ENCODE measurements around the gene ASAP3.

ASAP3 gene

GRCh38 chr1:23426828-23427227 lies 57.2 kb downstream of the ASAP3 start:
- H3K4me1 ChIP-seq (ENCODE audit: insufficient read depth, low read length): peaks cover 23% of the 10 kb centered on the region
- H3K9me3 ChIP-seq (ENCODE audit: low read length): no peaks in the 10 kb centered on the region
- H3K27ac ChIP-seq (ENCODE audit: low read depth, low read length): no peak overlapping the region
- no peak overlapping the region for H3K9ac ChIP-seq (ENCODE audit: low read length)
- no peak overlapping the region for H3K4me3 ChIP-seq (ENCODE audit: low read depth in 1 of 2, low read length in 2 of 2)
- H3K36me3 ChIP-seq (ENCODE audit: insufficient read depth, low read length): peaks cover 19% of the 10 kb centered on the region
- no peaks in the 10 kb centered on the region for H3K27me3 ChIP-seq (ENCODE audit: control insufficient read depth in 1 of 2, insufficient read depth in 2 of 2, low read length in 2 of 2)

GRCh38 chr1:23425193-23425494 lies 58.8 kb downstream of the ASAP3 start:
- Histone ChIP-seq H3K36me3 (ENCODE audit: insufficient read depth, low read length) (peaks cover 10% of the 10 kb centered on the region), H3K9me3 (ENCODE audit: low read length) (no peaks in the 10 kb centered on the region), H3K27ac (ENCODE audit: low read depth, low read length) (peak overlapping the region; percentile 94), H3K9ac (ENCODE audit: low read length) (peak overlapping the region; percentile 22), H3K4me3 (ENCODE audit: low read depth in 1 of 2, low read length in 2 of 2) (peak overlapping the region; percentile 60 to 80), H3K27me3 (ENCODE audit: control insufficient read depth in 1 of 2, insufficient read depth in 2 of 2, low read length in 2 of 2) (no peaks in the 10 kb centered on the region), H3K4me1 (ENCODE audit: insufficient read depth, low read length) (peaks cover 37% of the 10 kb centered on the region)

DNA sequence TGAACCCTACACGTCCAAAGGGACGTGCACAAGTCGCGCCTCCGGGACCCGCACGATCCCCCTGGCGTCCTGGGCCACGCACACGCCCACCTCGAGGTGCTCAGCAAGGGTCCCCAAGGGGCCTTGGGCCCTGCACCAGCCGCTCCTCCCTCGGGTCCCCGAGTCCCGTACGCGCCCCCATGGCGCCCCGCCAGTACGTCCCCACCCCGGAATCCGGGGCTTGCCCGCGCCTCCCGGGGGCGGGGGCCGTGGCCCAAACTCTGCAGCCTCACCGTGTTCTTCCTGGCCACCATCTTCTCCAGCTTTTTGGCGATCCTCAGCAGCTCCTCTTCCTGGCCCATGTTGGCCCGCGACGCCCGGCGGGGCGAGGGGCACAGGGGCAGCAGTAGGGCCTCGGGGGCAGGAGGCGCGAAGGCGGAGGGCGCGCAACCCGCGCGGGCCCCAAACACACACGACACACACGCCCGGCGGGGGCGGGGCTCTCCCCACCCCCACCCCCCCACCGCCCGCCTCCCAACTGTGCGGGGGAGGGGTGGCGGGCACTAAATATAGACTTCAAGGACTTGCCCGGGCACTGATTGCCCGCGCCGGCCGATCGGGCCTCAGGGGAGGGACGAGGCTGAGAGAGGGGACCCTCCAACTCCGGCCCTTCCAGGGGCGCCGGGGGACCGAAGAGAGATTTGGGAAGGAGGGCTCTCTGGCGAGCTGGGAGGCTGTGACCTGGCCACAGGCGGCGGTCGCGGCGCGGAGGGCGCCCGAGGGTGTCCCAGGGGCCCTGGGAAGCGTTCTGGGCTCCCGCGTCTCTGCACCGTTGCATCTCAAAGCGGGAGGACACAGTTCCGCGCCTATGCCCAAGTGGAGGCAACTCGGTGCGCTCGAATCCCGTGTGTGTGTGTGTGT lies 59.4 kb downstream of the ASAP3 start, which contains the start of gene TCEA3:
TCEA3 (minus strand) TSS at position 456 of the 900 bp plus-strand sequence; CDS start at position 341, 115 bp downstream.
- peak within 1 kb of the TSS; percentile 60 to 80 for H3K4me3 ChIP-seq (ENCODE audit: low read depth in 1 of 2, low read length in 2 of 2)
- no peaks in the 10 kb centered on the region for H3K27me3 ChIP-seq (ENCODE audit: control insufficient read depth in 1 of 2, insufficient read depth in 2 of 2, low read length in 2 of 2)
- H3K36me3 ChIP-seq (ENCODE audit: insufficient read depth, low read length): peaks cover 7% of the 10 kb centered on the region
- H3K27ac ChIP-seq (ENCODE audit: low read depth, low read length): peak within 1 kb of the TSS; percentile 94
- H3K4me1 ChIP-seq (ENCODE audit: insufficient read depth, low read length): peaks cover 37% of the 10 kb centered on the region
- H3K9me3 ChIP-seq (ENCODE audit: low read length): no peaks in the 10 kb centered on the region
- H3K9ac ChIP-seq (ENCODE audit: low read length): peak within 1 kb of the TSS; percentile 35

- Histone ChIP-seq H3K36me3 (ENCODE audit: insufficient read depth, low read length) (no peaks in the 10 kb centered on the region), H3K27me3 (ENCODE audit: control insufficient read depth in 1 of 2, insufficient read depth in 2 of 2, low read length in 2 of 2) (no peaks in the 10 kb centered on the region), H3K9ac (ENCODE audit: low read length) (peak overlapping the region; percentile 35), H3K4me1 (ENCODE audit: insufficient read depth, low read length) (peaks cover 37% of the 10 kb centered on the region), H3K9me3 (ENCODE audit: low read length) (no peaks in the 10 kb centered on the region), H3K4me3 (ENCODE audit: low read depth in 1 of 2, low read length in 2 of 2) (peak overlapping the region; percentile 60 to 80), H3K27ac (ENCODE audit: low read depth, low read length) (peak overlapping the region; percentile 94)
These were observed 60.3 kb downstream of the ASAP3 start for GRCh38 chr1:23423415-23424292.

DNA sequence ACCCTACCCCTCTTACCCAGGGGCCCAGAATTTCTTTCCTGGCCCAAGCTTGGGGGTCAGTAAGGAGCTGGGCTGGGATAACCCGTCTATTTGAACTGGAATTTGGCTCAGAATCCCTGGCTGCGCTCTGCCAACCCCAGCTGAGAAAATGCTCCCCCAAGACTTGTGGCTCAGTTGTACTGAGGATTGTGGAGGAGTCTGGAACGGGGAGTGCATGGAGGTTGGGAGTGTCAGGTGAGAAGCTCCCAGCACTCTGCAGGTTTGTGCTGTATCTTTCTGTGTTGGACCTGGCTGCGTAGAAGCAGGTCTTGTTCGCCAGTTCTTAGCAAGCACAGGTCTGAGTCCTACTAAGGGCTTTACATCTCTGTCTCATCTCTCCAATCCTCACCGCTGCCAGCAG lies 61.0 kb downstream of the ASAP3 start:
- H3K4me3 ChIP-seq (ENCODE audit: low read depth in 1 of 2, low read length in 2 of 2): peak overlapping the region; percentile 60 to 80
- H3K27me3 ChIP-seq (ENCODE audit: control insufficient read depth in 1 of 2, insufficient read depth in 2 of 2, low read length in 2 of 2): no peaks in the 10 kb centered on the region
- H3K36me3 ChIP-seq (ENCODE audit: insufficient read depth, low read length): no peaks in the 10 kb centered on the region
- no peaks in the 10 kb centered on the region for H3K9me3 ChIP-seq (ENCODE audit: low read length)
- H3K9ac ChIP-seq (ENCODE audit: low read length): peak overlapping the region; percentile 35
- peak overlapping the region; percentile 94 for H3K27ac ChIP-seq (ENCODE audit: low read depth, low read length)
- H3K4me1 ChIP-seq (ENCODE audit: insufficient read depth, low read length): peaks cover 37% of the 10 kb centered on the region

DNA sequence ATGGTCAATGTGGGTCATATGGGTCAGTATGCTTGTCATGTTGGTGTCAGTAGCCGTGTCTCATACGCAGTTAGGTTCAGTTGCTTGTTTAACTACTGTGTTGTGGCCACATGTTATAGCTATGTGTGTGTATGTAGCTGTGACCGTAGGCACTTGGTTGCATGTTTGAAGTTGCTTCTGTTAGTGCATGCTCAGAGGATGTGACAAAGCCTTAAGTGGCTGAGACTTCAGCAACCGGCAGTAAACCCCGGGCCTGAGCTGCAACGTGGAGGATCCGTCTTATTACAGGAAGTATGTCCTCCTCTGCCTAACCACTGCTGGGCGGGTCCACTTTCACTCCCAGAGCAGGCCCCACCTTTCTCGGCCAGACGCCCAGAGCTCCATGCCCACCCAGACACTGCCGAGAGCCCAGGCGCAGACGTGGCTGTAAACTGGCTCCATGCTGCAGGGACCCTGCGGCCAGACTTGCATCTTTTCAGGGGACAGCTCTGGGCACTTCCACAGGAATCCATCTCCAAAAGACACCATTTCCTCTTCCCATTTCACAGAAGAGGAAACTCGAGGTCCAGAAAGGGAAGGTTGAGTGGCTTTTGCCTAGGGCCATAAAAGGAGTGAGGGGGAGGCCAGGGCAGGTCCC lies 61.6 kb downstream of the ASAP3 start:
- H3K9me3 ChIP-seq (ENCODE audit: low read length): no peaks in the 10 kb centered on the region
- H3K4me1 ChIP-seq (ENCODE audit: insufficient read depth, low read length): peaks cover 37% of the 10 kb centered on the region
- H3K4me3 ChIP-seq (ENCODE audit: low read depth in 1 of 2, low read length in 2 of 2): peak overlapping the region; percentile 32 to 80
- H3K9ac ChIP-seq (ENCODE audit: low read length): peak overlapping the region; percentile 35
- peak overlapping the region; percentile 94 for H3K27ac ChIP-seq (ENCODE audit: low read depth, low read length)
- H3K36me3 ChIP-seq (ENCODE audit: insufficient read depth, low read length): peaks cover 5% of the 10 kb centered on the region
- H3K27me3 ChIP-seq (ENCODE audit: control insufficient read depth in 1 of 2, insufficient read depth in 2 of 2, low read length in 2 of 2): no peaks in the 10 kb centered on the region

DNA sequence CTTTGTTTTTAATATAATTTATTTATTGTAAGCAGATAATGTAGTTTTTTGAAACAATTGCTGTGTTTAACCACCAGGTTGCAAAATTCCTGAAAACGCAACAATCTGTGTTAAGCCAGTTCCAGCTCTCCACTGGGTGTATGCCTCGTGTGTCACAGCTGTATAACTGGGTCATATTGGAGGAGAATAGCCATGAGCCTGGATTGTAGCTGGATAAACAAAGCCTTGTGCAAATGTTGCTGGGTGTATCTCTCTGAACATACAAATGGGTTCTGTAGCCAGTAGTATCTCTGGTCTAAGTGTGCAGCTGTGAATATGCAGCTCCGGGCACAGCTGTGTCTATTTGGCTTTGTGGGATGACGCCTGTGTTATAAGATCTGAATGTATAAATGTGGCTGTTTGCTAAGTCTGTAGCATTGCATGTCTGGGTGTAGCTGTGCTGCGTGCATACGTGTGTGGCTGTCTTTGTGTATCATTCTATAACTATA lies 62.2 kb downstream of the ASAP3 start:
- Histone ChIP-seq H3K36me3 (ENCODE audit: insufficient read depth, low read length) (peaks cover 10% of the 10 kb centered on the region), H3K27ac (ENCODE audit: low read depth, low read length) (peak overlapping the region; percentile 94), H3K4me3 (ENCODE audit: low read depth in 1 of 2, low read length in 2 of 2) (peak overlapping the region; percentile 32 to 80), H3K9me3 (ENCODE audit: low read length) (no peaks in the 10 kb centered on the region), H3K9ac (ENCODE audit: low read length) (no peak overlapping the region), H3K4me1 (ENCODE audit: insufficient read depth, low read length) (peaks cover 37% of the 10 kb centered on the region), H3K27me3 (ENCODE audit: control insufficient read depth in 1 of 2, insufficient read depth in 2 of 2, low read length in 2 of 2) (no peaks in the 10 kb centered on the region)

- H3K9ac ChIP-seq (ENCODE audit: low read length): no peak overlapping the region
- no peak overlapping the region for H3K4me3 ChIP-seq (ENCODE audit: low read depth in 1 of 2, low read length in 2 of 2)
- peaks cover 37% of the 10 kb centered on the region for H3K4me1 ChIP-seq (ENCODE audit: insufficient read depth, low read length)
- no peaks in the 10 kb centered on the region for H3K9me3 ChIP-seq (ENCODE audit: low read length)
- H3K27ac ChIP-seq (ENCODE audit: low read depth, low read length): no peak overlapping the region
- H3K27me3 ChIP-seq (ENCODE audit: control insufficient read depth in 1 of 2, insufficient read depth in 2 of 2, low read length in 2 of 2): no peaks in the 10 kb centered on the region
- peaks cover 10% of the 10 kb centered on the region for H3K36me3 ChIP-seq (ENCODE audit: insufficient read depth, low read length)
These were observed 62.6 kb downstream of the ASAP3 start for GRCh38 chr1:23421343-23421742.

GRCh38 chr1:23420778-23421177 lies 63.2 kb downstream of the ASAP3 start:
- H3K4me1 ChIP-seq (ENCODE audit: insufficient read depth, low read length): peaks cover 37% of the 10 kb centered on the region
- no peak overlapping the region for H3K4me3 ChIP-seq (ENCODE audit: low read depth in 1 of 2, low read length in 2 of 2)
- no peak overlapping the region for H3K9ac ChIP-seq (ENCODE audit: low read length)
- H3K9me3 ChIP-seq (ENCODE audit: low read length): no peaks in the 10 kb centered on the region
- H3K27me3 ChIP-seq (ENCODE audit: control insufficient read depth in 1 of 2, insufficient read depth in 2 of 2, low read length in 2 of 2): no peaks in the 10 kb centered on the region
- no peak overlapping the region for H3K27ac ChIP-seq (ENCODE audit: low read depth, low read length)
- H3K36me3 ChIP-seq (ENCODE audit: insufficient read depth, low read length): peaks cover 10% of the 10 kb centered on the region

GRCh38 chr1:23419180-23419579 lies 64.8 kb downstream of the ASAP3 start:
- peaks cover 10% of the 10 kb centered on the region for H3K36me3 ChIP-seq (ENCODE audit: insufficient read depth, low read length)
- no peaks in the 10 kb centered on the region for H3K27me3 ChIP-seq (ENCODE audit: control insufficient read depth in 1 of 2, insufficient read depth in 2 of 2, low read length in 2 of 2)
- H3K4me1 ChIP-seq (ENCODE audit: insufficient read depth, low read length): peaks cover 32% of the 10 kb centered on the region
- H3K27ac ChIP-seq (ENCODE audit: low read depth, low read length): no peak overlapping the region
- H3K4me3 ChIP-seq (ENCODE audit: low read depth in 1 of 2, low read length in 2 of 2): no peak overlapping the region
- H3K9ac ChIP-seq (ENCODE audit: low read length): no peak overlapping the region
- H3K9me3 ChIP-seq (ENCODE audit: low read length): no peaks in the 10 kb centered on the region

GRCh38 chr1:23417570-23417969 lies 66.4 kb downstream of the ASAP3 start:
- Histone ChIP-seq H3K36me3 (ENCODE audit: insufficient read depth, low read length) (peaks cover 10% of the 10 kb centered on the region), H3K27me3 (ENCODE audit: control insufficient read depth in 1 of 2, insufficient read depth in 2 of 2, low read length in 2 of 2) (no peaks in the 10 kb centered on the region), H3K9ac (ENCODE audit: low read length) (no peak overlapping the region), H3K27ac (ENCODE audit: low read depth, low read length) (no peak overlapping the region), H3K9me3 (ENCODE audit: low read length) (no peaks in the 10 kb centered on the region), H3K4me1 (ENCODE audit: insufficient read depth, low read length) (peaks cover 21% of the 10 kb centered on the region), H3K4me3 (ENCODE audit: low read depth in 1 of 2, low read length in 2 of 2) (no peak overlapping the region)

Data from muscle layer of colon (tissue), 2 donors.